GM12801 (cell line): ENCODE data around the gene NFIA.

Experiments
- TF ChIP-seq, protein P1 (sequence below): IDR thresholded peaks from one replicate; pipeline ENCODE4 v1.5.1; 2011; ENCODE audit warnings: control low read depth; ENCODE audit not compliant: insufficient read length; ENCODE audit errors: extremely low read depth

NFIA gene

DNA sequence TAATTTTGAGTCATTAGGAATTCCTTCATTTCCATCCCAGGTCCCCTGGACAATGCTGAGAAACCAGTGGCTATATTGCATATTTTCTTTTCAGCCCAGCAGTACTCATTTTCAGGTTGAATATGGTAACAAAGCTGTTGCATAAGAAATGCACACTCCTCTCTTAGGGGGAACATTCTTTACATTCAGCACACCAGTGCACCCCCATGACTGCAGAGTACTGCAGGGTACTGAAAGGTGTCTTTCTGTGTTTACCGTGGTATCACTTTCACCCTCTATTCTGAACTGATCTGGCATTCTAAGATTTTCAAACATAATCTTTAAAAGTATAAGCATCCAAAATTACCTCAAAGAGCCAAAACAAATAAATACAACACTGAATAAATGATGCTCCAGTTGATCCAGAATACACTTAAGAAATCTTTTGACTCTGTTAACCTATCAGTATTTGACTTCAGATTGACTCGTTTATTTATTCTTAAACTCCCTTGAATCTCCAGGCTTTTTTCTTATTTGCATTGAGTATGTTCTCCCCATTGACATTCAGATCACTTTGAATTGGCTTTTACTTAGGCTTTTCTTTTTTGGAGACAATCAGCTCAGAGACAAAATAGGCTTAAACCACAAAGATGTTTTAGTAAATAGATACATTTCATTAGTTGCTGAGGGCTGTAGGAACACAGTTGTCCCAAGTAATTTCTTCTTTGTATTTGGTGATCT is 213.6 kb downstream of the NFIA start:
- TF ChIP-seq, protein P1, sequence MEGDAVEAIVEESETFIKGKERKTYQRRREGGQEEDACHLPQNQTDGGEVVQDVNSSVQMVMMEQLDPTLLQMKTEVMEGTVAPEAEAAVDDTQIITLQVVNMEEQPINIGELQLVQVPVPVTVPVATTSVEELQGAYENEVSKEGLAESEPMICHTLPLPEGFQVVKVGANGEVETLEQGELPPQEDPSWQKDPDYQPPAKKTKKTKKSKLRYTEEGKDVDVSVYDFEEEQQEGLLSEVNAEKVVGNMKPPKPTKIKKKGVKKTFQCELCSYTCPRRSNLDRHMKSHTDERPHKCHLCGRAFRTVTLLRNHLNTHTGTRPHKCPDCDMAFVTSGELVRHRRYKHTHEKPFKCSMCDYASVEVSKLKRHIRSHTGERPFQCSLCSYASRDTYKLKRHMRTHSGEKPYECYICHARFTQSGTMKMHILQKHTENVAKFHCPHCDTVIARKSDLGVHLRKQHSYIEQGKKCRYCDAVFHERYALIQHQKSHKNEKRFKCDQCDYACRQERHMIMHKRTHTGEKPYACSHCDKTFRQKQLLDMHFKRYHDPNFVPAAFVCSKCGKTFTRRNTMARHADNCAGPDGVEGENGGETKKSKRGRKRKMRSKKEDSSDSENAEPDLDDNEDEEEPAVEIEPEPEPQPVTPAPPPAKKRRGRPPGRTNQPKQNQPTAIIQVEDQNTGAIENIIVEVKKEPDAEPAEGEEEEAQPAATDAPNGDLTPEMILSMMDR: no peak

DNA sequence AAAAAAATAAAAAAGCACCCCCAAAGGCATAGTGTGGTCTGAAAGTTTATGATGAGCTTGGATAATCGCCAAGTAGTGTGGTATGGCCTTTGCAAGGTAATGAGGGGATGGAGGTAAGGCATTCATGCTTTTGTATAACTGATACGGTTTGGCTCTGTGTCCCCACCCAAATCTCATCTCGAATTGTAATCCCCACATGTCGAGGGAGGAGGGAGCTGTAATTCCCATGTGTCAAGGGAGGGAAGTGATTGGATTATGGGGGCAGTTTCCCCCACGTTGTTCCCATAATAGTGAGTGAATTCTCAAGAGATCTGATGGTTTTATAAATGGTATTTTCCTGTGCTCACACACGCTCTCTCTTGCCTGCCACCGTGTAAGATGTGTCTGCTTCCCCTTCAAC is 215.5 kb downstream of the NFIA start:
- TF ChIP-seq, protein P1: no peak

DNA sequence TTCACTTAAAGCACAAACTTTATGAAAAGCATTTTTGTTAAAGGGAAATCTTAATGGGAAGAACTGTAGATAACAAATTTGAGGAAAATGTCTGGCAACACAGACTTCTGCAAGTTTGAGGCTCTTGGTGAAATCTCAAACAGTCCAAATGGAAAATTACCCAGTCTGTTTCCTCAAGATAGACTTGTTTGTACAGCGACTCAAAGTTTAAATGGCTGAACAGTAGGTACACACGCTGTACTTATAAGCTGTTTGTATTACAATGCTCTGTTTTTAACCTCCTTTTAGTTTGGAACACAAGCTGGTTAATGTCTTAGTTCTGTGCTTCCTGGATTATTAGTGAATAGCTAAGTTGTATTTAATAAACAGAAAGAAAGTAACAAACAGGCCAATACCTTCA is 217.1 kb downstream of the NFIA start:
- TF ChIP-seq, protein P1: no peak

DNA sequence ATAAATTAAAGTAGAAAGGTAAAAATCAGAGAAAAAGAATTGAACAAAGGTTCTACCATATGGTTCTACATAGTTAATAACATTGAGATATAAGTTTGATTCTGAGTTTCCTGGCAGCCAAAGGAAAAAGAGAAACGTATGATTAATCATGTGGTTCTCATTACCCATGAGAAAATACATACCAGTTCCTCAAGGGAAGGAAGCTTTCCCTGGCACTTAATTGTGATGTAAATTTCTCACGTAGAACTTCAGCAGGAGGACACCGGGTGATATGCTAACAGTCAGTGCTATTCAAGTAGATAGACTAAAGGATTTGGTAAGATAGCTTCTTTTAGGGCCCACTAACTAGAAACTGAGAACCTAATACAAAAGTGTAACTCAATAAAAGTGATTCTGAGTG is 218.5 kb downstream of the NFIA start:
- TF ChIP-seq, protein P1: no peak

DNA sequence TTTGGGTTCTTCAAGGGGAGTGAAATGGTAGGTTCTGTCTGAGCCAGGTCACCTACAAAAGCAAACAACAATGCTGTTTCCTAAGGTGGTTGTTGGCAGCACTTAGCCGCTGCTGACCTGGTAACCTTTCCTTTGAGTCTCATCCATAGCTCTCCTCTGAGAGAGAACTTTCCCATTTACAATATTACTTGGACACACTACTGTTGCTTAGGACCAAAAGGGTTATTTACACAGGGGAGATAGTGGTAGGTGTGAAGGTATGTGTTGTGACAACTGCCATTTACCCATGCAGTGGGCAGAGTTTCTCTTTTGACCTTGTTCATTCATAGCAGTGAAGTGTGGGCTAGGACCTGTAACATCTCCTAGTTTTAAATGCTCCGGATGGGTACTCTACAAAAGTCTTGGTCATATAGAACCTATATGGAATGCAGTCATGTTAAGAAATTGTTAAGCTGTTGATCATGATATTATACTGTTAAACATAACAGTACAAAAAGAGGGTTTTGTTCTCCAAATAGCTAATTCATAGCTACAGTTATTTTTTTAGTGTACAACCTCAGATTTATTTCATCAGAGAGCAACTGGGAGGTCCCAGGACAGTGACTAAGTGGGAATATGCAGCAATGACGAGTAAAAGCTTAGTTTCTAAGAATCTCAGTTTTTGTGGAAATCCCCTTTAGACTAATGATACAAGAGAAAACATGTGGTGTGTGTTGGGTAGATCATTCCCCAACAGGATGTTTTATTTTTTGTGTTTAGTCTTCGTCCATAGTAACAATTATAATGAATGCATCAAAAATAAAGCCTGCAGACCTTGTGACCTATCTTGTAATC is 219.7 kb downstream of the NFIA start:
- TF ChIP-seq, protein P1: no peak

DNA sequence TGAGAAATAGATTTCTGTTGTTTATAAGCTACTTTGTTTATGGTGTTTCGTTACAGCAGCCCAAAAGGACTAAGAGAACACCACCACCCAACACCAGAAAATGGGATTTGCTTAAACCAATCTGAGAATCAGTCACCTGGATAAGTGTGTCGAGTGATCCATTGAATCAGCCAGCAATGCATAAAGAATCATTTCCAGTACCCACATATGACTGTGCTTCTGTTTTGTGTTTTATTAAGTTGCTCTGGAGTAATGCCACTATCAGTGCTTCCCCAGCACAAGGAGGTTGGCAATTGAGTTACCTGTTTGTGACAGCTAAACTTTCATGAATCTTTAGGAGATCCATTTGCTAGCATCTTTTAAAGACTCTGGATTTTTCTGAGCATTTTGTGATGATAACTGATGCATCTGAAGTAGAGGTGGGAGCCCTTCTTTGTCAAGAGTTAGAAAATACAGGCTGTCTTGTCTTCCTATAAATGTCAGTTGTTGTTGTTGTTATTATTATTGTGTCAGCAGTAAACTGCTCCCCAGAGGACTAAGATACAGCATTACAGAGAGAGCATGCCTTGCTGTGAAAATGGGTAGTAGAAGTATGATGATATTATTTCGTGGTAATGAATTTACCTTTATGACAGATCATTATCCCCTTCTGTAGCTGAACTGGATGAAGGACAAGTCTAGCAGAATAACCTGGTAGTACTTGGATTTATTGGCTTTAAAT is 225.2 kb downstream of the NFIA start:
- TF ChIP-seq, protein P1: no peak

DNA sequence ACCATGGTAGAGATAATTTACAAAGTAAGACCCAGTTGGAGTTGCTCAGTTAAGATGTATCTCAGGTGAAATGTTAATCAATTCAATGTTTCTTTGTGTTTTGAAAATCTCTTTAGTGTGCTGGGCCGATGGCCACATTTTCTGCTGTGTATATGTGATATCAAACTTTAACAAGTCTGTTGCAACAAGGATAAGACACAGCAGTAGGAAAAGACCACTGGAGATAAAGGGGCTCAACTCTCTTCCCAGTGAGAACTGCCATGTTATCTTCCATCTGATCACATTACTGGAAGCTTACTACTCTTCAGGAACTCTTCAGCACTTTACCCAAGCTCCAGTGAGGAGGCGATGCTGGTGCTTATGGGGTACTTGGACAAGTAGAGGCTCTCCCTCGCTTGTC is 227.7 kb downstream of the NFIA start:
- TF ChIP-seq, protein P1: no peak
